Fibroblast of upper back skin (primary cell): ENCODE measurements around the gene PPTC7.
"Not testable (repeated sequence)": the region's sequence is repeated elsewhere in the genome, so short reads cannot be mapped to it uniquely, and the experiment has no call there.

Experiments
- DNase-seq: peaks from one replicate; pipeline ENCODE4 v3.0.0-alpha.2; 2013

PPTC7 gene

GRCh38 chr12:110531741-110532333 lies 51.3 kb downstream of the PPTC7 start:
- peak; percentile 60 for DNase-seq

GRCh38 chr12:110530511-110530910 lies 52.6 kb downstream of the PPTC7 start:
- DNase-seq = no peak

GRCh38 chr12:110528277-110528839 lies 54.8 kb downstream of the PPTC7 start:
- no peak for DNase-seq

- not testable (repeated sequence) for DNase-seq
These were observed 62.0 kb downstream of the PPTC7 start for GRCh38 chr12:110520876-110521712.

- DNase-seq = not testable (repeated sequence)
These were observed 65.1 kb downstream of the PPTC7 start for GRCh38 chr12:110518014-110518413.

GRCh38 chr12:110516995-110517394 lies 66.1 kb downstream of the PPTC7 start:
- no peak for DNase-seq

GRCh38 chr12:110514363-110514762 lies 68.8 kb downstream of the PPTC7 start:
- DNase-seq = no peak

- no peak for DNase-seq
These were observed 69.3 kb downstream of the PPTC7 start for GRCh38 chr12:110513842-110514241.

- DNase-seq = no peak
These were observed 75.0 kb downstream of the PPTC7 start for GRCh38 chr12:110508071-110508586.

- DNase-seq = no peak
These were observed 77.8 kb downstream of the PPTC7 start for GRCh38 chr12:110505332-110505731.

GRCh38 chr12:110503432-110503831 lies 79.7 kb downstream of the PPTC7 start:
- no peak for DNase-seq

GRCh38 chr12:110501752-110502738 lies 81.1 kb downstream of the PPTC7 start, which contains the start of the genes RAD9B and VPS29:
Gene RAD9B (plus strand): TSS chr12:110502331. CDS start chr12:110502338, 7 bp downstream.
Gene VPS29 (minus strand): TSS chr12:110502111. CDS start chr12:110502051, 60 bp downstream.
- peak; percentile 98 for DNase-seq

GRCh38 chr12:110501399-110501751 lies 81.7 kb downstream of the PPTC7 start:
- peak; percentile 25 for DNase-seq

- DNase-seq = peak; percentile 24
These were observed 84.0 kb downstream of the PPTC7 start for GRCh38 chr12:110498984-110499706.
